Dermis microvascular lymphatic vessel endothelial cell (primary cell): ENCODE data around the gene CES5A. TPM values are rescaled to one million over a fixed set of nuclear protein-coding genes. Genes with fewer than 3 reads are reported as not detected.
"Not testable (repeated sequence)": the region's sequence is repeated elsewhere in the genome, so short reads cannot be mapped to it uniquely, and the experiment has no call there.

Source experiments
- DNase-seq, 2 donors: peaks; one replicate each; pipeline versions ENCODE4 v3.0.0 to v3.0.0-alpha.2; 2010; ENCODE audit warnings: low read depth in 2 of 2
- total RNA-seq: library from RNA; depleted of rRNA; stranded (reverse); fragments of >200 nt; gene quantifications from 2 replicates; pipeline ENCODE4 v1.2.1, GENCODE V29; 2014

CES5A gene
- total RNA-seq, 1 donor from 2014 or later = not detected

DNA sequence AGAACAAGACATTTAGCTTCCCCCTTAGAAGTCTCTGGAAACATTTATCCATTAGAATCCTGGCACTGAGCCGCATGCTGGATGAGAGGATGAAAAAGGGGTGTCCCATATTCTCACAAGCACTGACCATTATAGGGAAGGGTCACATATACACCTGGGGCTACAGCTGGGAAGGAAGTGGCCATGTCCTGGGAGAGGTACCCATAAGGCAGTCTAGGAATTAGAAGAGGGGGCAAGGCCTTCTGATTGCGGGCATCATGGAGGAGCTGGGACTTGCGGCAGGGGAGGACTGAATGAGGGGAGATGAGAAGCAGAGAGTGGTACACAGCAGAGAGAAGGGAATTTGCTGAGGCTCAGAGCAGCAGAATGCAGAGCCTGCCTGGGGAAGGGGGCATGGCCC is 45.9 kb downstream of the CES5A start:
- not testable (repeated sequence) for DNase-seq

DNA sequence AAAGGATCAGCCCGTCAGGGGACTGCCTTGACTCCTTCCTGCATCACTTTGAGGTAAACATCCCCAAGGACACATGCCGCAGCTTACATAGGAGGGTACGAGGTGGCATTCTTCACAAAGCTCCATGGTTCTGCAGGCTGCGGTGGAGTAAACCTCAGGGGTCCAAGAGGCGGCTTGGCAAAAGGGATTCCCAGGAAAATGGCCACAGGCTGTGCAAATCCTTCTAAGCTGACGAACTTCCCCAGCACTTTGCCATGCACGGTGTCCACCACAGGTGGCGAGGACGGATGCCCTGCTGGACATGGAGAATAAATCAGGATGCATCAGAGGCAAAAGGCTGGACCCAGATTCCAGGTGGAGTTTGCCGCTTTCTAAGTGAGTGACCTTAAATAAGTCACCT is 46.5 kb downstream of the CES5A start:
- DNase-seq = no peak

DNA sequence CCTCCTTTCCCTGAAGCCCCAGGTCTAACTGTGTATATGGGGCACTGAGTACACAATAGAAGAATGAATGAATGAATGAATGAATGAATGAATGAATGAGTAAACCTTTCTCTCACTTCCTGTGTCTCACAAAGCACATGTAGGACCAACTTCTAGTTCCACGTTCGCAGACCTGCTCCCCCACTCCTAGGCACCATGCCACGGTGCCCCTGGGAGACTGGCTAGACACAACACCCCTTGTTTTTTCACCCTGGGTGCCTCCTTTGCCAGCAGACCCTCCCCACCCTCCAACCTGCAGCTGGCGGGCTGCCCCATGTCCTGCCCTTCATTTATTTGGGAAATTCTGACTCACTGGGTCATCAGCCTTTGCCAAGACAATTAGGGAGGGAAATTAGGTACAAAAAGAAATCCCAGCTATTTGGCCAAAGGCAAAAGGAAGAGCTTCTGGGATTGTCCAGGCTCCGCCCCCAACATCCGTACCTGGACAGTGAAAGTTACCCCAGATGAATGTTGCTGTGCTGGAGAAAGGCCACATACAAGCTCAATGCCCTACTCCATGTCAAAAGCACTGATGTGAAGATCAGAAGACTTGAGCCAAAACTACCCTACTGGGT is 50.0 kb downstream of the CES5A start:
- DNase-seq = no peak

GRCh38 chr16:55824473-55825000 is 50.6 kb downstream of the CES5A start:
- no peak for DNase-seq

DNA sequence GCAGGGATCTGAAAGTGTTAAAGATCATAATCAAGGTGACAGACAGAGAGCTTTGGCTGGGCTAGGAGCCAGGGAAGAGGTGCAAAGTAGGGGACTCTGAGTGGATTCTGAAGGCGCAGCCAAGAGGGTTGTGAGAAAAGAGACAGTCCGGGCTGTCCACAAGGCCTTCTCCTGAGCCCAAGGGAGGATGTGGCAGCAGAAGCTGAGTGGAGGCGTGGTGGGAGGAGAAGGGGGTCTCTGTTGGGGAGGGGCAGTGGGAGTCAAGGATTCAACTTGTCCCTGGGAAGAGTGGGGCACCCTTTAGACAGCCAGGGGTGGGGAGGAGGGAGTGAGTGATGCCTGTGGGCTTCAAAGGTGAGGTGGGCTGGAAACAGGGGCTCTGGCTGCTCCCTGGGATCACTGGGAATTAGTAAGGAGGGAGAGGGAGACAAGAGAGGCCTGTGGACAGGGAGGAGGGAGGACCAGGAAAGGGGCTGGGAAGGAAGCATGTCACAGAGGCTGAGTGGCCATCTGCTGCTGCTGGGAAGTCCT is 52.8 kb downstream of the CES5A start:
- no peak for DNase-seq

- DNase-seq = no peak
These were observed 54.0 kb downstream of the CES5A start for GRCh38 chr16:55821210-55821609.

DNA sequence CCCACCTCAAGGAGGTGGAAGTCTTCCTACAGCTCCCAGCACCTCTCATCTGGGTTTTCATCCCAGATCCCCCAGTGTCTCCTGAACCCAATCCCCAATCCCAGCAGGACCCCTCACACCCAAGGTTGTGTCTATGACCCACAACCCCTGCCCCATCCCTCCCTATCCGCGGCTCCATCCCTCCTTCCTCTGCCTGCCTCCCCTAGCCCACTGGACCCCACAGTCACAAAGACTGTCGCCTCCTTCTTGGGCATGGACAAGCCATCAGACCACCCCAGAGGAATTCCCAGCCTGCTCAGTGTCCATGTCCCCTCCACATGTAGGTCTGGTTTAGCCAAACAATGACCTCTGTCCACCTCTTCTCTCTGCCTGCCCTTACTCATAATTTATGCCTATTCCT is 54.6 kb downstream of the CES5A start:
- no peak for DNase-seq

- DNase-seq = no peak
These were observed 57.8 kb downstream of the CES5A start for GRCh38 chr16:55817236-55817912.

DNA sequence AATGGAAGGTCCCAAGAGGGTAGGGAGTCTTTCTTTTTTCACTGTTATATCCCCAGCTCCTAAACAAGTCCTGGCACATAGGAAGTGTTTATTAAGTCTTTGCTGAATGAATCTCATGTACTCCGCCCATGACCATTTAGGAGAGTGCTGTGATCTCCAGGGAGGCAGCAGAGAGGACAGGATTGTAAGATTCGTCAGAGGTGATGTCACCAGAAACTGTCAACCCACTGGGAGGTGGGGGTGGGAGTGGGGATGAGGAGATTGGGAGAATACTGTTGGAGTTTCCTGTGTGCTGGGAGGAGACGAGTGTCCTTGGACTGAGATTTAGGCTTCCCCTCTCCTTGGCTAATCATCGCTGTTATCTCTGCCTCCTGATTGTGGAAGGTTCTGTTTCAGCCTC is 59.0 kb downstream of the CES5A start:
- not testable (repeated sequence) for DNase-seq

DNA sequence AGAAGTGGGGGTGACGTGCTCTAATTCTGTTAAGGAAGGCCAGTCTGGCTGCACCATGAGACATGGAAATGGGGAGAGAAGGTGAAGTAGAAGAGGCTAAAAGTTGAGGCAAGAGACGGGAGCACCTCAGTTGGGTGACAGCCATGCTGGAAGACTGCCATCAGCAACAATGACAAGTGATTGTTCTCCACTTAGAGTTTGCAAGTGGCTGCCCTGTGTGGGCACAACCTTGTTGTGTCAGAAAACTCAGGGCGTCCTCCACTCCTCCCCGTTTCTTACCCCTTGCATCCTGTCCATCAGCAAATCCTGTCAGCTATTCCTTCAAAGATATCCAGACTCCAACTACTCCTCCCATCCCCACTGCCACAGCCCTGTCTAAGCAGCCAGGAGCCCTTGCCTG is 59.9 kb downstream of the CES5A start:
- DNase-seq = no peak

DNA sequence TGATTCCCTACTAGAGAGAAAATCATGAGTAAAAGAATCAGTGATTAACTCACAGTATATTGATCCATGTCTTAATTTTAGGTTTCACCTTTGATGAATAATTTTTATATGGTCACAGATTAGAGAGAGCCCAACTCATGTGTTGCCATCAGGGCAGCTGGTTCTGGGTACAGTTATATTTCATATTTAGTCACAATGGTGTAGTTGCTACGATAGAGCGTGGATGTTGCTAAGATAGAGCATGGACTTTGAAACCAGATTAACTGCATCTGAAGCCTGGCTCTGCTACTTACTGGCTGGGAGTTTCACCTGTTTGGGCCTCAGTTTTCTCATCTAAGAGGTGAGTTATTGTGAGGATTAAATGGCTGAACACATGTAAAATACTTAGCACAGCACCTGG is 61.0 kb downstream of the CES5A start:
- DNase-seq = not testable (repeated sequence)

- DNase-seq = not testable (repeated sequence)
These were observed 61.4 kb downstream of the CES5A start for GRCh38 chr16:55813730-55814129.

GRCh38 chr16:55812951-55813350 is 62.2 kb downstream of the CES5A start:
- no peak for DNase-seq

GRCh38 chr16:55811811-55812210 is 63.4 kb downstream of the CES5A start:
- DNase-seq = no peak

DNA sequence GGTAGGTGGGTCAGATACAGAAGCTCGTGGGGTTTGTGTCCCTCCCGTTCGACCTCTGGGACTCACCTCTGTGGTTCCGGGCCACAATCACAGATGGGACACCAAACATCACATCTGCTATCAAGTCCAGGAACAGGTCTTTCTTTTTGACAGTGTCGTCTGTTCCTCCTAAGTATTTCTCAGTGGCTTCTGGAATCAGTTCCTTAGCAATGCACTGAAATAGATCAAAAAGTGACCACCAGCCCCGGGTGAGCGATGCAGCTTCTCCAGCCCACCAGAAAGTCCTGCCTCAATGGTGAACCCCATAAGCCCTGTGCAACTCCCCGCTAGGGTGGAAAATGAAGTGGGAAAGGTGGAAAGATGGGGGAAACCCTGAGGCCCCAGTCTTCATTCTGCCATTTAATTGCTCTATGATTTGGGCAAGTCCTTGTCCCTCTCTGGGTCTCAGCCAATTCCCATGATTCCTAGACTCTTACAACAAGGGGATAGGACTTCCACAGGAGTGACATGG is 64.7 kb downstream of the CES5A start:
- no peak for DNase-seq

GRCh38 chr16:55809851-55810250 is 65.3 kb downstream of the CES5A start:
- no peak for DNase-seq

DNA sequence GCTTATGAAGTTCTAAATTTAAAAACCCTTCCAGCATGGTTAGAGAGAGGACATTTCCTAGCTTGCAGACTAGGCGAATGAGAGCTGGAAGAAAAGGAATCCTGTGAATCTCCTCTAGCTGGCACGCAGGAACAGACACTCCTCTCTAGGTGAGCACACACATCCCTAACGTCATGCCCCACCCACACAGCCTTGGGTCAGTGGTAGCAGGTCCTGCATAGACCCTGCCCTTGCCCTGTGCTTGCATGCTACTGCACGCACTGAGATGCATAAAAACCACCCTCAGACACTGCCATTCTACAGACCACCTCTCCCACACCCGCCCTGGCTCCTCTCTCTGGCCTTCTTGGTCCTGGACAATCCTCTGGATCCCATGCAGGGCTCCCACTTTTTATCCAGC is 65.8 kb downstream of the CES5A start:
- DNase-seq = no peak

DNA sequence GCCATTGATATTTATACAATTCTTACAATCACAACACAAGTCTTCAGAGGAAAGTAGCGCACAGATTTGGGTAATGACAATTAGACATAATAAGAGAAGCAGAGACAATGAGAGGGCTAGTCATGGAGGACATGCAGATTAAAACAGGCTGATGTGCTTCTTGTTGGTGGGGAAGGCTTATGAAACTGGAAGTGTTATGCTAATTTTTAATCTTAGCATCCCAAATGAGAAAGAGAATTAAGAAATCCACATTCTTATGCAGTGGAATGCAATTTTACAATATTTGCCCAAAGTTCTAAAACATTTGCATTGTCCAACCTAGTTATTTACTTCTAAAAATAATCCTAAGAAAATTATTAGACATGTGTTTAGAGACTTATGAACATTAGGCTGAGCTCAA is 66.9 kb downstream of the CES5A start:
- not testable (repeated sequence) for DNase-seq

DNA sequence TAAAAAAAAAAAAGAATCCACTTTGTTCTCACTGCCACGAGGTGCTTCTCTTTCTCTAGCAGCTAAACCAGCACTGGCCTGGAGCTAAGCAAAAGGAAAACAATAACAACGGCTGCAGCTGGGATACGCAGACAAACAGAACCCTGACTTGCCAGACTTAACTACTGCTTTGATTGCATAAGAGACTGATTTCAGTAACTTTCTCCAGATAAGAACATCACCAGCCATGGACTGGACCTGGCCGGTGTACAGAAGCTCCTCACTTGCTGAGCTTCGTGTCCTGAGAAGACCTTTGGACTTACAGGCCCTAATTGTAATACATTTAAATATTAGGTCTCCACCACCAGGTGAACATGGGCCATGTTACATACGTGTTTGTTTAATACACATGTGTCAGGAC is 70.1 kb downstream of the CES5A start:
- not testable (repeated sequence) for DNase-seq

- not testable (repeated sequence) for DNase-seq
These were observed 71.5 kb downstream of the CES5A start for GRCh38 chr16:55803681-55804080.
